GM19025 (cell line): Measurements from ENCODE around the gene MACIR.
A peak's percentile ranks its signal among the peaks of the same experiment; 100 is the strongest.
"Not testable (repeated sequence)": the region's sequence is repeated elsewhere in the genome, so short reads cannot be mapped to it uniquely, and the experiment has no call there.

Source experiments
- ATAC-seq: cut with Tn5 transposase; IDR thresholded peaks from one replicate; pipeline ENCODE4 v1.9.1; 2021; ENCODE audit warnings: mild to moderate bottlenecking, low read depth, moderate library complexity; ENCODE audit not compliant: unreplicated experiment

Gene MACIR, protein sequence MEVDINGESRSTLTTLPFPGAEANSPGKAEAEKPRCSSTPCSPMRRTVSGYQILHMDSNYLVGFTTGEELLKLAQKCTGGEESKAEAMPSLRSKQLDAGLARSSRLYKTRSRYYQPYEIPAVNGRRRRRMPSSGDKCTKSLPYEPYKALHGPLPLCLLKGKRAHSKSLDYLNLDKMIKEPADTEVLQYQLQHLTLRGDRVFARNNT

GRCh38 chr5:103258368-103258956 is at the start of gene MACIR:
Gene MACIR, plus strand, starts transcription at chr5:103258763. Its CDS starts 17,157 bp downstream, at chr5:103275920.
- peak; percentile 72 for ATAC-seq

DNA sequence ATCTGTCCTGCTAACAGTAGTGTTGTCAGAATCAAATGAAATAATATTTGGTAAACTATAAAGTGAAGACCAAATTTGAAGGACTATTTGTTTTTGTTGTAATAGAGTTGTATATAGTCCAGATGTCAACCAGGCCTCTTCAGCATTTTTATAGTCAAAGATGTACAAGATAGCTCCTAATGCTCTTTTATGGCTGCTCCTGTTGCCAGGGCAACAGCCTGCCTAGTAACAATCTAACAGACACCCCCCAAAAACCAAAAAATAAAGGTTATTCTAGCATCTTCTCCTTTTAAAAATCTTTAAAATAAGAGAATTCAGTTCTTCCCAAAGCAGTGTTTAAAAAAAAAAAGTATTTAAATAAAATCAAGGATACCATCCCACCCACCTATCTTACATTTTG is 49.5 kb upstream of the MACIR start:
- no peak for ATAC-seq

GRCh38 chr5:103210952-103211351 is 47.6 kb upstream of the MACIR start:
- no peak for ATAC-seq

- peak; percentile 63 for ATAC-seq
Measured at GRCh38 chr5:103211576-103212561, 46.7 kb upstream of the MACIR start.

GRCh38 chr5:103216137-103216536 is 42.4 kb upstream of the MACIR start:
- ATAC-seq, result no peak

DNA sequence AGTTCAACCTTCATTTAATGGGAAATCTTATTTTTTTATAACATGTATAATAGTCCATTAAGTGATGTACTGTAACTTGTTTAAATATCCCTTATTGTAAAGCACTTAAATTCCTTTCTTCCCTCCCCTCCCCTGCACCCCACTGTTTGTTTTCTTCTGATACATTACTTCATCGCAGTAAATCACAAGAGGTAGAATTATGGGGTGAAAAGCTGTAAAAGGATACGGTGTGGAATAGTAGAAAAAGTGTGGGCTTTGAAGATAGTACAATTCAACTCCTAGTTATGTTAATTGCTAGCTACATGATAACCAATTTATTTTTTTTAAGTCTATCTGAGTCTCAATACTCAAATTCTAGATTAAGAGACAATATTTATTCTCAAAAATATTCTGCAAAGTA is 41.9 kb upstream of the MACIR start:
- no peak for ATAC-seq

DNA sequence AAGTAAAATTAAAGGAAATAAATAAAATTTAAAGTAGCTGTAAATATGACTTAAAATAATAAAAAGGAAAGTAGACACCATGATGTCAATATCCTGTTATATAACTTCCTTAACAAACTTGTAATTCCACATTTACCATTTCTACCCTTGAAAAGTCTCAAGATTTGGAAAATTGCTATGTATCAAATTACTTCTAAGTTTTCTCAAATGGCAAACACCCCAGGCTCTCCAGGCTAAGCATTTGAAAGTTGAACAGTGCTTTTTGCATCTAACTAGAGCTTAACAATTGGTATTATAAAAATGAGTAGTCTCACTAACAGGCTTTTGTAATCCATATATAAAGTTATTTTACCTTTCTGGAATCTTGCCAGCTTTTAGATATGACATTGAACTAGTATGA is 41.5 kb upstream of the MACIR start:
- ATAC-seq, result no peak

GRCh38 chr5:103218164-103218563 is 40.4 kb upstream of the MACIR start:
- no peak for ATAC-seq

GRCh38 chr5:103219074-103219473 is 39.5 kb upstream of the MACIR start:
- not testable (repeated sequence) for ATAC-seq

GRCh38 chr5:103223031-103223955 is 35.3 kb upstream of the MACIR start:
- no peak for ATAC-seq

GRCh38 chr5:103224118-103224893 is 34.3 kb upstream of the MACIR start:
- peak; percentile 94 for ATAC-seq

DNA sequence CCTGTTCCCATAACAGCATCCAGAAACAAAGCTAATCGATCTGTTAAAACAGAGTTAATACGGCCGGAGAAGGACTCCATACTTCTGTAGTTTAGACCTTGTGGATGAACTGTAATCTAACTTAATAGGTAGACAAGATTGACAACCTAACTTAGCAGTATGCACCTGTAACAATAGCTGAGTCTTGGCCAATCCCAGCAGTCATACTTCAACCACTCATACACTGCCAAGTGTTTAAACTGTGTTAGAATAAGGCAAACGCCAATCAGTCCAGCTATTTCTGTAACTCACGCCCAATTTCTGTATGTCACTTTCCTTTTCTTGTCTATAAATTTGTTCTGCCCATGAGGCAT is 33.7 kb upstream of the MACIR start:
- ATAC-seq, result no peak

DNA sequence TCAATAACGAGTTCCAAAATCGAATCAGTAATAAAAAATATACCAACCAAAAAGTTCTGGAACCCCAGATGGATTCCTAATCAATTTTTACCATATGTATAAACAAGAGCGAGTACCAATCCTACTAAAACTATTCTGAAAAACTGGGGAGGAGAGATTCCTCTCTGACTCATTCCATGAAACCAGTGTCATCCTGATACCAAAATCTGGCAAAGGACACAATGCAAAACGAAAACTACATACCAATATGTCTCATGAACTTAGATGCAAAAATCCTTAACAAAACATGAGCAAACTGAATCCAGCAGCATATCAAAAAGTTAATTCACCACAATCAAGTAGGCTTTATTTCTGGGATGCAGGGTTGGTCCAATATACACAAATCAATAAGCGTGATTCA is 30.5 kb upstream of the MACIR start:
- no peak for ATAC-seq

DNA sequence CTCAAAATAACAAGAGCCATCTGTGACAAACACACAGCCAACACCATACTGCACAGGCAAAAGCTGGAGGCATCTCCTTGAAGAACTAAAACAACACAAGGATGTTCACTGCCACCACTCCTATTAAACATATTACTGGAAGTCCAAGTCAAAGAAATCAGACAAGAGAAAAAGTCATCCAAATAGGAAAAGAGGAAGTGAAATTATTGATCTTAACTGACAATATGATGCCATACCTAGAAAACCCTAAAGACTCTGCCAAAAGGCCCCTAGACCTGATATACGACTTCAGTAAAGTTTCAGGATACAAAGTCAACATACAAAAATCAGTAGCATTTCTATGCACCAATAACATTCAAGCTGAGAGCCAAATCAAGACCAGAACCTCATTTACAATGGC is 30.0 kb upstream of the MACIR start:
- ATAC-seq, result no peak

DNA sequence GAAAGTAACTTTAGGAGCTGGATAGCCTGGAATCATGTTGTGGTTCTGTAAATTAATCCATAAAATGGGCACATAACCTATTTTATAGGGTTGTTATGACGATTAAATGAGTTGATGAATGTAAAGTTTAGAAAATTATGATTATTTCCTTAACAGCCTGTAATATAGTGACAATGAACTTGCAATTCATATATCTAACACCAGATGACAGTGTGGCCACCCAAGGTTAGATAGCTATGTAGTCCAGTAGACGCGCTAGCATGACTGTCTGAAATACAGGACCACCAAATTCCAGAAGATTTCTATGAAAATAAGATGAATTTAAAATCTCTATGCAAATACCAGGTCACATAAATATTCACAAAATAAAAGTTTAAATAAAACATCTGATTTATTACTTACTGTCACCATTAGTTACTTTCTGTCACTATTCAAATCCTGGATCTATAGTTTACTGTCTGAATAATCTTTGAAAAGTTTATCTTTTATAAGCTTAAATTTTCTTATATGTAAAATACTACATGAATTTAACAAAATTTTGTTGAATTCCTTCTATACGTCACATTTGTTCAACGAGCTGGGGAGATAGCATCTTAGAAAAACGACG is 26.1 kb upstream of the MACIR start:
- peak; percentile 66 for ATAC-seq

- ATAC-seq, result no peak
Measured at GRCh38 chr5:103234239-103234975, 24.2 kb upstream of the MACIR start.

- ATAC-seq, result no peak
Measured at GRCh38 chr5:103235891-103236290, 22.7 kb upstream of the MACIR start.

GRCh38 chr5:103237778-103238177 is 20.8 kb upstream of the MACIR start:
- no peak for ATAC-seq

- ATAC-seq, result no peak
Measured at GRCh38 chr5:103243665-103244064, 14.9 kb upstream of the MACIR start.
